HG02623 (cell line): ENCODE results near the gene EZH1.

Experiments
- ATAC-seq: cut with Tn5 transposase; IDR thresholded peaks from one replicate; pipeline ENCODE4 v1.9.1; 2021; ENCODE audit warnings: moderate library complexity; ENCODE audit not compliant: unreplicated experiment

EZH1 gene

GRCh38 chr17:42723636-42724035 lies 21.2 kb downstream of the EZH1 start:
- no peak for ATAC-seq

GRCh38 chr17:42720996-42721583 lies 23.8 kb downstream of the EZH1 start:
- ATAC-seq: no peak

- ATAC-seq: no peak
Measured at GRCh38 chr17:42709561-42709960, 35.3 kb downstream of the EZH1 start.

GRCh38 chr17:42708588-42708987 lies 36.3 kb downstream of the EZH1 start:
- ATAC-seq: no peak

- ATAC-seq: no peak
Measured at GRCh38 chr17:42706732-42707131, 38.1 kb downstream of the EZH1 start.

- peak; percentile 68 for ATAC-seq
Measured at GRCh38 chr17:42704837-42705494, 39.9 kb downstream of the EZH1 start.

GRCh38 chr17:42704490-42704836 lies 40.4 kb downstream of the EZH1 start:
- ATAC-seq: peak; percentile 18

GRCh38 chr17:42702446-42702845 lies 42.4 kb downstream of the EZH1 start:
- ATAC-seq: no peak

- no peak for ATAC-seq
Measured at GRCh38 chr17:42700586-42701289, 44.1 kb downstream of the EZH1 start.

- no peak for ATAC-seq
Measured at GRCh38 chr17:42699415-42699740, 45.5 kb downstream of the EZH1 start.

- ATAC-seq: no peak
Measured at GRCh38 chr17:42698736-42699414, 46.0 kb downstream of the EZH1 start.

GRCh38 chr17:42697108-42697811 lies 47.6 kb downstream of the EZH1 start:
- no peak for ATAC-seq

- ATAC-seq: no peak
Measured at GRCh38 chr17:42695500-42695899, 49.3 kb downstream of the EZH1 start.

- ATAC-seq: no peak
Measured at GRCh38 chr17:42694524-42694923, 50.3 kb downstream of the EZH1 start.

GRCh38 chr17:42692489-42692888 lies 52.4 kb downstream of the EZH1 start:
- no peak for ATAC-seq

GRCh38 chr17:42691021-42691545 lies 53.8 kb downstream of the EZH1 start:
- ATAC-seq: no peak

GRCh38 chr17:42690596-42690995 lies 54.2 kb downstream of the EZH1 start:
- ATAC-seq: no peak

- ATAC-seq: no peak
Measured at GRCh38 chr17:42687707-42688320, 57.0 kb downstream of the EZH1 start.

GRCh38 chr17:42686520-42687128 lies 58.2 kb downstream of the EZH1 start:
- ATAC-seq: no peak

- ATAC-seq: no peak
Measured at GRCh38 chr17:42685831-42686230, 59.0 kb downstream of the EZH1 start.
